PFSK-1 (cell line): ENCODE measurements around the gene AGPAT3.

Experiments used
- FOXP2 ChIP-seq: optimal IDR thresholded peaks from 2 replicates; pipeline ENCODE3; 2011; ENCODE audit warnings: borderline replicate concordance, control low read depth, inconsistent platforms; ENCODE audit not compliant: insufficient read depth; ENCODE audit errors: extremely low read length, extremely low read depth
- POLR2AphosphoS5 ChIP-seq: IDR thresholded peaks from 2 replicates; pipeline ENCODE4 v1.6.1; 2012; ENCODE audit warnings: low read depth, mild to moderate bottlenecking, control low read depth, low read length, moderate library complexity
- SIN3A ChIP-seq: IDR thresholded peaks from 2 replicates; pipeline ENCODE4 v1.6.1; 2012; ENCODE audit warnings: mild to moderate bottlenecking, low read length, moderate library complexity, borderline replicate concordance; ENCODE audit not compliant: insufficient read depth

- no peak for TF ChIP-seq SIN3A
- no peak for TF ChIP-seq FOXP2
- TF ChIP-seq POLR2AphosphoS5 = no peak
Observed at GRCh38 chr21:43992121-43992520, 127.1 kb downstream of the AGPAT3 start.
